Measurements from ENCODE around the gene KIF19.

DNA sequence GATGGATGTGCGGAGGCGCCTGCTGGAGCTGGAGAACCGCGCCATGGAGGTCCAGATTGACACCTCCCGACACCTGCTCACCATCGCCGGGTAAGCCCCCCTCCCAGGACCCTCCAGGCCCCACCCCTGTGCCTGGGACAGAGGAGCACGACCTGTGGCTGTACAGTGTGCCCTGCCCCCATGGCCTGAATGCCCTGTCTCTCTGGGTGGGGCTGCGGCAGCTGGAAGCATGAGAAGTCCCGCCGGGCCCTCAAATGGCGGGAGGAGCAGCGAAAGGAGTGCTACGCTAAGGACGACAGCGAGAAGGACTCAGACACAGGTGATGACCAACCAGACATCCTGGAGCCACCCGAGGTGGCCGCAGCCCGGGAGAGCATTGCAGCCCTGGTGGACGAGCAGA is 24.5 kb downstream of the KIF19 start:
- TF ChIP-seq, protein P1, sequence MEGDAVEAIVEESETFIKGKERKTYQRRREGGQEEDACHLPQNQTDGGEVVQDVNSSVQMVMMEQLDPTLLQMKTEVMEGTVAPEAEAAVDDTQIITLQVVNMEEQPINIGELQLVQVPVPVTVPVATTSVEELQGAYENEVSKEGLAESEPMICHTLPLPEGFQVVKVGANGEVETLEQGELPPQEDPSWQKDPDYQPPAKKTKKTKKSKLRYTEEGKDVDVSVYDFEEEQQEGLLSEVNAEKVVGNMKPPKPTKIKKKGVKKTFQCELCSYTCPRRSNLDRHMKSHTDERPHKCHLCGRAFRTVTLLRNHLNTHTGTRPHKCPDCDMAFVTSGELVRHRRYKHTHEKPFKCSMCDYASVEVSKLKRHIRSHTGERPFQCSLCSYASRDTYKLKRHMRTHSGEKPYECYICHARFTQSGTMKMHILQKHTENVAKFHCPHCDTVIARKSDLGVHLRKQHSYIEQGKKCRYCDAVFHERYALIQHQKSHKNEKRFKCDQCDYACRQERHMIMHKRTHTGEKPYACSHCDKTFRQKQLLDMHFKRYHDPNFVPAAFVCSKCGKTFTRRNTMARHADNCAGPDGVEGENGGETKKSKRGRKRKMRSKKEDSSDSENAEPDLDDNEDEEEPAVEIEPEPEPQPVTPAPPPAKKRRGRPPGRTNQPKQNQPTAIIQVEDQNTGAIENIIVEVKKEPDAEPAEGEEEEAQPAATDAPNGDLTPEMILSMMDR (IDR thresholded peaks at IDR 0.05), result no peak
- no peak for TF ChIP-seq EZH2 (IDR thresholded peaks at IDR 0.05; ENCODE audit: borderline replicate concordance, insufficient read depth, low read depth, low read length, poor library complexity, severe bottlenecking)

Measured in B cell (primary cell).